ENCODE measurements around the gene FGF18. TPM values are rescaled to one million over a fixed set of nuclear protein-coding genes. Genes with fewer than 3 reads are reported as not detected.

FGF18 gene
- total and polyA plus RNA-seq, 2 donors from 2014 or later: 0.39 to 1.8 TPM

GRCh38 chr5:171387970-171388815 lies 31.3 kb upstream of the FGF18 start:
- H3K27ac ChIP-seq (ENCODE audit: low read depth in 2 of 2, low read length in 2 of 2): peak overlapping the region; percentile 72 to 85
- no peaks in the 10 kb centered on the region for H3K27me3 ChIP-seq (ENCODE audit: control insufficient read depth, insufficient read depth, low read length)
- intact Hi-C loops (cut with DNase I): no loop called here
- H3K9me3 ChIP-seq (ENCODE audit: control insufficient read depth in 2 of 3, insufficient read depth in 1 of 3, low read length in 3 of 3): no peaks in the 10 kb centered on the region
- TF ChIP-seq CTCF (IDR thresholded peaks at IDR 0.05; ENCODE audit: borderline replicate concordance, extremely low read depth, insufficient read depth): no peak
- peak overlapping the region; percentile 81 to 93 (median 92) for H3K4me3 ChIP-seq (ENCODE audit: low read length in 3 of 3)
- DNase-seq (peak; percentile 85 to 94 (median 89)), FAIRE-seq (no peak)
- peak overlapping the region; percentile 79 to 91 (median 85) for H3K9ac ChIP-seq (ENCODE audit: low read length in 3 of 3)
- H3K4me1 ChIP-seq (ENCODE audit: control insufficient read depth in 2 of 3, insufficient read depth in 2 of 3, low read depth in 1 of 3, low read length in 3 of 3): peaks cover 0 to 12% (median 9%) of the 10 kb centered on the region in 3 donors
- peaks cover 0 to 29% (median 7%) of the 10 kb centered on the region in 3 donors for H3K36me3 ChIP-seq (ENCODE audit: control insufficient read depth in 2 of 3, insufficient read depth in 3 of 3, low read length in 3 of 3)

GRCh38 chr5:171388816-171389168 lies 30.7 kb upstream of the FGF18 start:
- FAIRE-seq (no peak), DNase-seq (no peak)
- intact Hi-C loops (cut with DNase I): no loop called here
- Histone ChIP-seq H3K36me3 (ENCODE audit: control insufficient read depth in 2 of 3, insufficient read depth in 3 of 3, low read length in 3 of 3) (peaks cover 0 to 35% (median 7%) of the 10 kb centered on the region in 3 donors), H3K27ac (ENCODE audit: low read depth in 2 of 2, low read length in 2 of 2) (no peak overlapping the region), H3K9me3 (ENCODE audit: control insufficient read depth in 2 of 3, insufficient read depth in 1 of 3, low read length in 3 of 3) (no peaks in the 10 kb centered on the region), H3K9ac (ENCODE audit: low read length in 3 of 3) (peak overlapping the region; percentile 45 to 85 (median 73)), H3K4me3 (ENCODE audit: low read length in 3 of 3) (peak overlapping the region; percentile 81 to 93 (median 92)), H3K27me3 (ENCODE audit: control insufficient read depth, insufficient read depth, low read length) (no peaks in the 10 kb centered on the region), H3K4me1 (ENCODE audit: control insufficient read depth in 2 of 3, insufficient read depth in 2 of 3, low read depth in 1 of 3, low read length in 3 of 3) (peaks cover 0 to 12% (median 9%) of the 10 kb centered on the region in 3 donors)
- no peak for TF ChIP-seq CTCF (IDR thresholded peaks at IDR 0.05; ENCODE audit: borderline replicate concordance, extremely low read depth, insufficient read depth)

- Histone ChIP-seq H3K4me3 (ENCODE audit: low read length in 3 of 3) (peak overlapping the region in 1 of 3 donors; percentile 25), H3K27me3 (ENCODE audit: control insufficient read depth, insufficient read depth, low read length) (no peaks in the 10 kb centered on the region), H3K27ac (ENCODE audit: low read depth in 2 of 2, low read length in 2 of 2) (no peak overlapping the region), H3K4me1 (ENCODE audit: control insufficient read depth in 2 of 3, insufficient read depth in 2 of 3, low read depth in 1 of 3, low read length in 3 of 3) (peaks cover 0 to 12% (median 9%) of the 10 kb centered on the region in 3 donors), H3K9ac (ENCODE audit: low read length in 3 of 3) (no peak overlapping the region), H3K36me3 (ENCODE audit: control insufficient read depth in 2 of 3, insufficient read depth in 3 of 3, low read length in 3 of 3) (peaks cover 2 to 39% (median 14%) of the 10 kb centered on the region in 3 donors), H3K9me3 (ENCODE audit: control insufficient read depth in 2 of 3, insufficient read depth in 1 of 3, low read length in 3 of 3) (no peaks in the 10 kb centered on the region)
- TF ChIP-seq CTCF (IDR thresholded peaks at IDR 0.05; ENCODE audit: borderline replicate concordance, extremely low read depth, insufficient read depth): no peak
- FAIRE-seq (no peak), DNase-seq (no peak)
- intact Hi-C loops (cut with DNase I): no loop called here
These were observed 28.4 kb upstream of the FGF18 start for GRCh38 chr5:171390883-171391677.
